ENCODE results near the gene PLEKHM3. TPM values are rescaled to one million over a fixed set of nuclear protein-coding genes. Genes with fewer than 3 reads are reported as not detected.
A peak's percentile ranks its signal among the peaks of the same experiment; 100 is the strongest.

The PLEKHM3 gene
- total and polyA plus RNA-seq, 2 of the 13 experiments (the other 11 are each of a cell fraction or from before 2014, with no cell fraction given): 4.5 to 4.7 TPM

GRCh38 chr2:207815254-207815653 is 210.1 kb downstream of the PLEKHM3 start (continued):
- peak in 1 of 2 experiments; percentile 87; a peak in 2 of 4 replicates for TF ChIP-seq ATF4 (CRISPR knock-in tag; IDR thresholded peaks at IDR 0.05)
- no peak for TF ChIP-seq ETV6 (CRISPR knock-in tag; conservative IDR thresholded peaks at IDR 0.05)
- no peak for TF ChIP-seq U2AF2 (IDR thresholded peaks at IDR 0.05; ENCODE audit: low read depth, low read length)
- no peak for TF ChIP-seq ZNF672 (CRISPR knock-in tag; IDR thresholded peaks at IDR 0.05)
- no peak for TF ChIP-seq ZC3H13 (CRISPR knock-in tag; IDR thresholded peaks at IDR 0.05)
- peak; percentile 31; the same call in 1 of the 2 replicates for TF ChIP-seq AHDC1 (CRISPR knock-in tag; IDR thresholded peaks at IDR 0.05; ENCODE audit: borderline replicate concordance)
- TF ChIP-seq ZNF225 (CRISPR knock-in tag; IDR thresholded peaks at IDR 0.05): no peak
- no peak for TF ChIP-seq ZMAT5 (CRISPR knock-in tag; IDR thresholded peaks at IDR 0.05; ENCODE audit: borderline replicate concordance, low read depth)
- TF ChIP-seq GPBP1L1 (CRISPR knock-in tag; IDR thresholded peaks at IDR 0.05): no peak
- TF ChIP-seq MATR3 (CRISPR knock-in tag; IDR thresholded peaks at IDR 0.05): no peak
- no peak for TF ChIP-seq DNMT3B (CRISPR knock-in tag; conservative IDR thresholded peaks at IDR 0.05)
- TF ChIP-seq KDM4B (CRISPR knock-in tag; IDR thresholded peaks at IDR 0.05): no peak
- no peak for TF ChIP-seq ZNF24 (IDR thresholded peaks at IDR 0.05)
- TF ChIP-seq KDM3A (CRISPR knock-in tag; IDR thresholded peaks at IDR 0.05; ENCODE audit: low read depth): 0 out of 2 replicates have a peak, but pooled peaks have one; percentile 55
- no peak for TF ChIP-seq BRCA1 (CRISPR knock-in tag; IDR thresholded peaks at IDR 0.05)
- TF ChIP-seq ZNF329 (CRISPR knock-in tag; IDR thresholded peaks at IDR 0.05; ENCODE audit: low read depth): no peak
- TF ChIP-seq ZNF335 (CRISPR knock-in tag; IDR thresholded peaks at IDR 0.05): no peak
- TF ChIP-seq MTF1 (CRISPR knock-in tag; IDR thresholded peaks at IDR 0.05): no peak
- TF ChIP-seq TCF7L2 (IDR thresholded peaks at IDR 0.05; ENCODE audit: low read depth, low read length): no peak
- no peak for TF ChIP-seq ZFP90 (CRISPR knock-in tag; IDR thresholded peaks at IDR 0.05; ENCODE audit: borderline replicate concordance)
- no peak for TF ChIP-seq ZBTB14 (CRISPR knock-in tag; IDR thresholded peaks at IDR 0.05)

Measured in HepG2 (cell line).